ENCODE measurements around the gene VAPA. TPM values are rescaled to one million over a fixed set of nuclear protein-coding genes. Genes with fewer than 3 reads are reported as not detected.

The VAPA gene
- polyA plus RNA-seq, 1 donor = 242 TPM

DNA sequence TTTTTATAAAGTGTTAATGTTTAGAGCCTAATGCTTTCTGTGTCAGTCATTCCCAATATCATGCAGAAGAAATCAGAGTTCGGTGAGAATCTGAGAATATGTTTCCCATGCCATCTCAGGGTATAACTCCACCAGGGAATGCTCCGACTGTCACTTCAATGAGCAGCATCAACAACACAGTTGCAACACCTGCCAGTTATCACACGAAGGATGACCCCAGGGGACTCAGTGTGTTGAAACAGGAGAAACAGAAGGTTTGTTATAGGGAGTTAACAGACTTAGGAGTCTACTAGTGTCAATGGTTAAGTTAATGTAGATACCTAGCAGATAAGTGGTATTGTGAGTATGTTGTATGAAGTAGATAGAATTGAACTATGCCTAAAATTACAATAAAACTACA, 31.0 kb downstream of the VAPA start:
- no peak for DNase-seq

DNA sequence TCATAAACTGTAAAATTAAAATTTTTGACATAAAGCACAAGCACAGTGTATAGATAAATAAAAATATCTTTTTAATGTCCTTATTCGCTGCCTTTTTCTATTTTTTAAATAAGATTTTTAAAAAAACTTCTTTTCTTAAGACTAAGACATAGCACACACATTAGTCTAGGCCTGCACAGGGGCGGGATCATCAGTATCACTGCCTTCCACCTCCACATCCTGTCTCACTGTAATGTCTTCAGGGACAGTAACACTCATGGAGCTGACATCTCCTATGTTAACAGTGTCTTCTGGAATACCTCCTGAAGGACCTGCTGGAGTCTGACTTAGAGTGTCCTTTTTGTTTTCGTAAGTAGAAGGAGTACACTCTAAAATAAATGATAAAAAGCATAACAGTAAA, 33.0 kb downstream of the VAPA start:
- DNase-seq = no peak

- no peak for DNase-seq
Observed at GRCh38 chr18:9947248-9947647, 33.4 kb downstream of the VAPA start.

DNA sequence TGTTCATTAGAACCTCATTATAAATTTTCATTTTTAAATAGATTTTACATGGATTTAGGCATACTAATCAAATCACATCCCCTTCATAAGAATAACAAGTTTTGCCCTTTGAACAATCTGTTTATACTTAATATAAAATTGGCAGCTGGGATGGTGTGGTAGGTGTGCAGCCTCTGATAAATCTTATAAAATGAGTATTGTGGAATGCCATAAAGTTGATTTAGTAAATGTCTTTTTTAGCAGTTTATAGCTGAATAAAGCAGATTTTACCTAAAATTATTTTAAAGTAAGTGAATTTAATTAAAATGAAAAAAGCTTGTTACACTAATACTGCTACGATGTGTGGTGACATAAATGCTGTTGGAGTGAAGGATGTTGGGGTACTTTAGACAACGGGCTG, 35.5 kb downstream of the VAPA start:
- no peak for DNase-seq

DNA sequence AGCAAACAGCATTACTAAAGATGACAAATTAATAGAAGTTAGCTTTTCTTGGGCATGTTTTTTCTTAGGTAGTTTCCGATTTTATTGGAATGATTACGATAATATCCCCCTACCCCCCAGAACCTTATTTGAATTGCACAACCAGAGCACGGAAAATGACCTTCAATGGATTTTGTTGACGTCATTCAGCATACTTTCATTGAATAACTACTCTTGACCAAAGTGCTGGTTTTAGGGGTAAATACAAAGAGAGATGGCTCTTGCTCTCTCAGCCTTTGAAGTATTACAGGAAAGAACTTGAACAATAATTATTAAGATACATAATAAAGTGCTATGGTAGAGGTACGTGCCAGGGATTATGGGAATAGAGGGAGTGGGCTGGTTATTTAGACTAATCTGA, 36.0 kb downstream of the VAPA start:
- no peak for DNase-seq

GRCh38 chr18:9950289-9951016, 36.6 kb downstream of the VAPA start:
- DNase-seq = no peak

- DNase-seq = peak; percentile 46
Observed at GRCh38 chr18:9951022-9951859, 37.4 kb downstream of the VAPA start.

DNA sequence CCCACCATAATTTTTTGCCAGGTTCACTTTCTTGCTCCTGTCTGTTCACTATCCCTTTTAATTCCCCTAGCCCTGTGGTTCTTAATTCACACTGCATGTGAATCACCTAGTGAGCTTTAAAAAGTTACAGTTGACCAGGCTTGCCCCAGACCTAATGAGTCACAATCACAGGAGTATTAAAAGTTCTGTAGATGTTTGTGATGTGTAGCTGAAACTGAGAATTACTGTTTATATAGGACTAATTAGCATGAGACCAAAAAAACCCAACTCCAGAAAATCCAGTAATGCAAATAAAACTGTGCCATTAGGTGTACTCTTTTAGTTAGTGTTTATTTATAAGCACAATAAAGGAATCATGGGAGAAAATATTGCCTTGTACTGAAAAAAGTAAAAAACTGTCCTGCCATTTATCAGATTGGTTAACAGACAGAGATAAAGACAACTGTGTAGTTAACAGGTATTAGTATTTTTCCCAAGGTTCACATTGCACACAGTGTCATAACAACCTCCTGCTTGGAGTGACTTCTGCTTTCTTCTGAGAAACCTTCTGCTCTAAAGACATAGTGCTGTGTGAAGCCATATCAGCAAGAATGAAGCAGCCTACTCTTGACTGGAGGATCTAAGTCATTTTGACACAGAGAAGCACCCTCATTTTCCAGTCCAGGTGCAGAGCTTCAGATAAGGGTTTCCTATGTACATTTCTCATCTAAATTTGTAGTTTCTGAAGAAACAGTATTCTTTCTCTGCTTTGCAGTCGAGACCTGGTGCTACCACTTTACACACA, 39.0 kb downstream of the VAPA start:
- no peak for DNase-seq

- DNase-seq = no peak
Observed at GRCh38 chr18:9958861-9959399, 45.1 kb downstream of the VAPA start.

DNA sequence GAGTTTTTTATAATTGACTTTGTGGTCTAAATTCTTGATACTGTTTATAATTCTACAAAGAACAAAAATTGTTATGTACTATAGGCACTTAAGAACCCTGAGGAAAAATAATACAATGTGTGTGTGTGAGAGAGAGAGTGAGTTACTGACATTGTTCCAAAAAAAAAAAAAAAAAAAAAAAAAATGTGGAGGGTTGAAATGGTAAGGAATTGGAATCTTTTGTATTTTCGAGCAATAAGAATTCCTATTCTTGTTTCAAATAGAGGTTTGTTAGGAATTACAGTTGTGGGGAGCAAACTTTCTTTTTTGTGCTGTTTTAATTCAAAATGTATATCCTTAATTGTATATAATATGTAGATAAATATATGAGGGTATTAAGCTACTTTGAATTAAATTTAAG, 45.7 kb downstream of the VAPA start:
- DNase-seq = no peak

DNA sequence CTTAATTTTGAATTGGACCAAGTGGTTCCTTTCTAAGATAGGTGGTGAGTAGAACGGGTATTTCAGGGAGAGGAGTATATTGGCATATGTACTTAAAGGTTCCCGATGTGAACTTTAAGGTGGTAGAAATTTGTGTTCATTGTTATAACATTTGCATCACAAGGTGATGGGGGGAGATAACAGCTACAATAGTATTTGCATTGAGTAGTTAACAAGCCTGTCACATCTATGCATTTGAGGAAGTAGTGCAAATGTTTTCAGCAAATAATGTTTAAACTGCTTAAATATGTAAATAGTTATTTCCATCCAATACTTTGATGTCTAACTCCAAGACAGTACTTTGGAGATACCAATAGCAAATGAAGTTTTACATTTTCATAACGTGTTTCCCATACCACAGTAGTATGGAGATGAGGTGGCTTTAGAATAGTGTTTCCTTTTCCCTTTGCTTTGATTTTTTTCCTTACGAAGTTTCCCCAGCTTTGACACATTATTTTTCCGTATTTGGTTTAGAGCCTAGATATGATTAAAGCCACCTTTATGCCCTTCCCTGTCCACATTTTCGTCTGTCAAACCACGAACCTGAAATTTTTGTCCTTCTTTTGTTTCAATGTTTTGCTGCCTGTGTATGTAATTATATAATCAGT, 46.6 kb downstream of the VAPA start:
- DNase-seq = no peak

DNA sequence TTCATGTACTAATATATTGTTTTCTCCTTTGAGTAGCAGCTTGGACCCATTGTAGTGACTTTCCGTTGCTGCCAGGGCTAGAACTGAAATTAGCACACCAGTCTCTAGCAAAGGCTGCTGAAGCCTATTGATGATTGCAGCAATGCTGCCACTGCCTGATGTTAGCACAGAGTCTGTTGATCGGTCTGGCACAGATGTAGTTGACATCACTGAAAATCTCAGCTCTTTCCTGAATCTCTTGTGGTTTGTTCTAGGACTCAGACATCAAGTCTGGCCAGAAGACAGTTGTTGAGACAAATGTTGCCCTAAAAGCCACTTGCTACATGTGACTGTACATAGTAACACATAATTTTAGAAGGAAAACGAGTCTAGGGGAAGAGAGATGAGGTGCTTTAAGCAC, 47.2 kb downstream of the VAPA start:
- no peak for DNase-seq

DNA sequence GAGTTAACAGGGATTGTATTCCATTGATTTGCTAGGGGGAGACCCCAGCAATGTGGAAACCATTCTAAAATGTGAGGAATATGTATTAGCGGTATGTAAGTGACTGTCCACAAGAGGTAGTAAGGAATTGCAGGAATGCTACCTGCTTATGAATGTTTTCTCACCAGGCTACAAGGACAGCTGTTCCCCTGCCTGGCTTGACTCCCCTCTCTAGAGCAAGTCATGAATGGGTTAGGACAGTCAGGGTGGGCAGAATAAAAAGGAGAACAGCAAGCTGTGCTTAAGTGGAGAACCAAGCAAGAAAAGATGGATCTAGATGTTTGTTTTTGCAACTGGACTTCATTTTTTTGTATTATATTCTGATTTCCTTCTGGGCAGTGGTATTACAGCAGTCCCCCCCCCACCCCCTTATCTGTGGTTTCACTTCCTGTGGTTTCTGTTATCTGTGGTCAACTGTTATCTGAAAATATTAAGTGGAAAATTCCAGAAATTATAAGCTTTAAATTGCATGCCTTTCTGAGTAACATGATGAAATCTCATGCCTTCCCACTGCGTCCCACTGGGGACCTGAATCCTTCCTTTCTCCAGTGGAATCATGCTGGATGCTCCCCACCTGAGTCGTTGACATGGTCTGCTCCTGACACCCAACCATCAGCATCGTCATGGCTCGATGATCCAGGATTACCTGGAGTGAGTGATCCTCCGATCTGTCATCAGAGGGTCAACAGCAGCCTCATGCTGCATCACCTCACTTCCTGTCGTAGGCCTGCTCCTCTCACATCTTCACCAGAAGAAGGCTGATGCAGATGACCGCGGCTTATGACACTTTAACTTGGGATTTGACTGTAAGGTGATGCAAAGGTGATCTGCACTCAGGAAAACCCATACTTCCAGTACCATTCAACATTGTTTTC, 52.2 kb downstream of the VAPA start:
- no peak for DNase-seq

- no peak for DNase-seq
Observed at GRCh38 chr18:9968081-9968848, 54.4 kb downstream of the VAPA start.

DNA sequence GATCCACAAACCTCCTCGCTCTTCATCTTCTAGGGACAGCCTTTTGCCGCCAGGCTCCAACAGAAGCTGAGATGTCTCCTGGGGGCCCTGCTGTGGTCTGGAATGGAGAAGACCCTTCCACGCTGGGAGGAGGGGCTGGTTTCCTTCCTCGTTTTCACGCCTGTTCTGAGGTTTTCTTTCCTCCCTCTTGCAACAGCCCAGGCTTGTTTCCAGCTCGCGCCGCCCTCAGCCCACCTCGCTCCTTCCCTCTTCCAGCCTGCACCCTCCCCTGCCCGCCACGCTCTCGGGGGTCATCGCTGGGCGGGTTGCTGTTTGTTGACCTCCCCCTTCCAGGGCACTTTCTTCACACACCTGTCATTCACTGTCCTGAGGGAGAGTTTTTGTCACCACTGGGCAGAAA, 55.4 kb downstream of the VAPA start:
- no peak for DNase-seq

GRCh38 chr18:9971313-9971920, 57.6 kb downstream of the VAPA start:
- peak; percentile 84 for DNase-seq

DNA sequence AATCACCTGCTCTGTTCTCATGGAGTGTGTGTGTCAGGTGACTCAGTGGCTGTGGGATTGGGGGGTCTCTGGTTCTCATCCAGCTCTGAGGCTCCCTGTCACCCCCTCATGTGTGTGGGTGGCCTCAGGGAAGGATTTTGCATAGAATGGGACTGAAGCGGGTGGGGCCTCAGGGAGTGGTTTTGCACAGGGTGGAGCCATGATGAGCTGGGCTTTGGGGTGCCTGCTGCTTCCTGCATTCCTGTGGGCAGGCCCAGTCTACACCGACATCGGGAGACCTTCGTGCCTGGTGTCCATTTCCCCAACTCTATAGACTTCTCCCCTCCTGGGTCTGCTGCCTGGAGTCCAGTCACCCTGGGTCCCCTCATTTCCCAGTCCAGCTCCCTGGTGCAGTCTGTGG, 59.7 kb downstream of the VAPA start:
- no peak for DNase-seq

DNA sequence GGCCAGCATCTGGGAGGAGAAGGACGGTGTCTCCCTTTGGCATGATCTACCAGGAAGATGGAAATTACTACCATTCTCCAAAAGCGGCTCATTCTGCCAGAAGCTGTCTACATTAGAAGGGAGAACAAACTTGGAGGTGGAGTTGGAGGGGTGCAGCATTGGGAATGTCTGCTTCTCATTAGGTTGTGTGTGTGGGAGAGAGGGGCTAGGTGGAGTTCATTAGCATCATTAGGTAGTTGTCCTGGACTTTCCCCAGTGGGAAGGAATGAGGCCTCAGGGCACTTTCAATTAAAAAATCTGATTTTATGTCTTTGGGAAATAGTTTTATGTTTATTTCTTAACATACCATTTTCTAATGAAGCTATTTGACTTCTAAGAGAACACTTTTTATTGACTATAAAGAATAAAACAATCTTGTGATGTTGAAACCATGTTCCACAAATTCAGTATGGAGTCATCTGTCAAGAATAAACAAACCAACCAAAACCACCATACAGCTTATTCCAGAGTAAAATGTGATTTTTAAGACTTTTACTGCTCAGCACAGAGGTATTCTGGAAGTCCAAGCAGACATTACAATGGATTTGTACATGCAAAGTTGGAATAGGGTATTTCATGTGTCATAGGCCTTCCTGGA, 60.6 kb downstream of the VAPA start:
- no peak for DNase-seq

DNA sequence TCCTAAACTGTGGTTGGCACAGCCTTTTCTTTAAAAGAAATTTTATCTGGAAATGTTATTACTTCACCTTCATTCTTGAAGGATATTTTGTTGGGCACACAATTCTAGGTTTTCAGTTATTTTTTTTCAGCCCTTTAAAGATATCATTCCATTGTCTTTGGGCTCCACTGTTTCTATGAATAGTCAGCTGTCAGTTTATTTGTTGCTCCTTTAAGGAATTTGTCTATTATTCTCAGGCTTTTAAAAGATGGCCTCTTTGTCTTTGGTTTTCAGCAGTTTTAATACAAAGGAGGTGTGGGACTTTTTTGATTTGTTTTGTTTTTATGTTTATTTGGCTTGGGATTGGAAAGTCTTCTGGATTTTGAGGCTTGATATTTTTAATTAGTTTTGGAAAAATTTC, 61.8 kb downstream of the VAPA start:
- DNase-seq = no peak

DNA sequence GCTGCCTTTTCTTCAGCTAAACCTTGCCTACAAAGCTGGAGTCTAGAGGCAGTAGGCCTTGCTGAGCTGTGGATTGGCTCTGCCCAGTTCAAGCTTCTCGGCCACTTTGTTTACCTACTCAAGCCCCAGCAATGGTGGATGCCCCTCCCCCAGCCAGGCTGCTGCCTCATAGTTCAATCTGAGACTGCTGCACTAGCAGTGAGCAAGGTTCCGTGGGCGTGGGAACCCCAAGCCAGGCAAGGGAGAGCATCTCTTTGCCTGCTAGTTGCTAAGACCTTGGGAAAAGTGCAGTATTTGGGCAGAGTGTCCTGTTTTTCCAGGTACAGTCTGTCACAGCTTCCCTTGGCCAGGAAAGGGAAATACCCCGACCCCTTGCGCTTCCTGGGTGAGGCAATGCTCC, 68.9 kb downstream of the VAPA start:
- DNase-seq = no peak

All from hindlimb muscle (tissue), 1 donor.